Activated CD4-positive, alpha-beta T cell treated with anti-CD3 and anti-CD28 coated beads for 24 hours (primary cell): ENCODE measurements around the gene MAN2A1.
"Not testable (repeated sequence)": the region's sequence is repeated elsewhere in the genome, so short reads cannot be mapped to it uniquely, and the experiment has no call there.

Experiments used
- DNase-seq, 2 donors: peaks; one replicate each; pipeline ENCODE4 v3.0.0-alpha.2; 2020; ENCODE audit warnings: low read depth in 2 of 2

MAN2A1 gene

DNA sequence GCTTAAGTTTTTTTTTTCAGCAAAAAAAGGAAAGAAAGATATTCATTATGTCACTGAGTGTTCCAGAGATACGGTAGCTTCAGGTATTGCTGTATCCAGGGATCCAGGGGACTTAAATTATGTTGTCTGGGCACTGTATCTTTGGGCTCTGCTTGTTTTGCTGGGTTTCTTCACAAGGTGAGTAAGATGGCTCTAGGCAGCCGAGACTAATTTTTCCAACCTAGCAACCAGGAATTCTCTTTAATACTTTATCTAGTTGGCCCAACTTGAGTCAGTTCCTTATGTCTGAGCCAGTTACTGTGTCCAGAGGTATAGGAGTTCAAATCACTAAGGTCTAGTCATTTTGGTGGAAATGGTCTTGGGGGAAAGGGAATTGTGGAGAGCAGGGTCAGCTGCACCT lies 66.0 kb downstream of the MAN2A1 start:
- DNase-seq = no peak

DNA sequence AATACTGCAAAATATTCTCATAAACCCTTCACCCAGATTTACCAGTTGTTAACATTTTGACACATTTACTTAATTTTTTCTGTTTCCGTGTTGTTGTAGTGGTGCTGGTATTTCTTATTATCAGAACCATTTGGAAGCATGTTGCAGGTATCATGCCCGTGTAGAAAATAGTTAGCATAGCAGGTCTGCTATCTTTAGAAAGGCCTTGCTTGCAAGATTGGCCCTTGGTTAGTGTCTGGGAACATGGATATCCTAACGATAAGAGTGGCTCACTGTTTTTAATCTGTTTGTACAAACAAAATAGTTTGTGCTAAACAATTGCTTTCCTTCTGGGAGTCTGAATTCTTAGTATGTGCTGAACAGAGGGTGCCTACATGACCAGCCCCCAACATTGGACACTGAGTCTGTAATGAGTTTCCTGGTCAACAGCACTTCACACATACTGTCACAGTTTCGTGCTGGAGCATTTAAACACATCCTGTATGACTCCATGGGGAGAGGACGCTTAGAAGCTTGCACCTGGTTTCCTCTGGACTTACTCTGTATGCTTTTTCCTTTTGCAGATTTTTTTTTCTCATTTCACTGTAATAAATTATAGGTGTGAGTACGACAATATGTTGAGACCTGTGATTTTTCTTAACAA lies 66.9 kb downstream of the MAN2A1 start:
- DNase-seq = no peak

DNA sequence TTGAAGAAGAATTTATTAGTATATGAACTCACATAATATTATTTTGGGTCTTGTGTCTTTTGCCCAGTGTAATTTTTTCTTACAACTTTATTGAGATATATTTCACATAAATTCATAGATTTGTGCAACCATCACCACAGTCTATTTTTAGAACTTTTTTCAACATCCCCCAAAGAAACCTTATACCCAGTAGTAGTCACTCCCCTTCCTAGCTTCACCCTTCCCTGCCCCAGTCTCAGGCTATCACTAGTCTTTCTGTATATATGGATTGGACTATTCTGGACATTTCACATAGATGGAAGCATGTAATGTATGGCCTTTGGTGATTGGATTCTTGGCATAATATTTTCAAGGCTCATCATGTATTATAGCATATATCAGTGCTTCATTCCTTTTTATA lies 67.8 kb downstream of the MAN2A1 start:
- no peak for DNase-seq

- DNase-seq = no peak
These were observed 69.6 kb downstream of the MAN2A1 start for GRCh38 chr5:109759306-109759705.

GRCh38 chr5:109760130-109760529 lies 70.4 kb downstream of the MAN2A1 start:
- not testable (repeated sequence) for DNase-seq

- DNase-seq = no peak
These were observed 73.1 kb downstream of the MAN2A1 start for GRCh38 chr5:109762821-109763220.

DNA sequence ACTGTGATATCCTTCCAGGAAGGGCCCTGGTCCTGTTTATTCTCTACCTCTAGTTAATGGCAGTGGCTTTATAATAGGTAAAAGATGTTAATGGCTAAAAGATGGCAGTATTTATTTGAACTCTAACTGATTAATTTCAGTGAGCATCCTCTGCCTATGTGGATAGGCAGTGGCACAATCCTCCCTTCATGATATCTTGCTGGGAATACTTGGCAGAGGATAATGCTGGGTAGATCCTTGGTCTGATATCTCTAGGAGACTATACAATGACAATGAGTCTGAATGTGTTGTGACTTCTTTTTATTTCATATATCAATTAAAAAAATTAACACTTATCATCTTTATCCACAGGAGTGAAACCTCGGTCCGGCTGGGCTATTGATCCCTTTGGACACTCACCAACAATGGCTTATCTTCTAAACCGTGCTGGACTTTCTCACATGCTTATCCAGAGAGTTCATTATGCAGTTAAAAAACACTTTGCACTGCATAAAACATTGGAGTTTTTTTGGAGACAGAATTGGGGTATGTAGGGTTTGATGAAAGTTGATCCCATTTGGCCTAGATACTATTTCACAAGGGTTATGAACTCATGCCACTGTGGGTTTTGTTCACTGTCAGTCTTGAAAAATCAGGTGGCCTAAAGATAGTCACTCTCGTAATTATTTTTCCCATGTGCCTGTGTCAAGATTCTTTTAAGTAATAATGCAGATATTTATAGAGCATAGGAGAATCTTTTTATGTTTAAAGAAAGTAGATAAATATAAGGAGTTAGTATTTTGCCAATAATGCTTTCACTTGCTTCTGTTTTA lies 77.7 kb downstream of the MAN2A1 start:
- DNase-seq = no peak

GRCh38 chr5:109767997-109768396 lies 78.3 kb downstream of the MAN2A1 start:
- DNase-seq = no peak

- DNase-seq = no peak
These were observed 80.0 kb downstream of the MAN2A1 start for GRCh38 chr5:109769597-109770291.

DNA sequence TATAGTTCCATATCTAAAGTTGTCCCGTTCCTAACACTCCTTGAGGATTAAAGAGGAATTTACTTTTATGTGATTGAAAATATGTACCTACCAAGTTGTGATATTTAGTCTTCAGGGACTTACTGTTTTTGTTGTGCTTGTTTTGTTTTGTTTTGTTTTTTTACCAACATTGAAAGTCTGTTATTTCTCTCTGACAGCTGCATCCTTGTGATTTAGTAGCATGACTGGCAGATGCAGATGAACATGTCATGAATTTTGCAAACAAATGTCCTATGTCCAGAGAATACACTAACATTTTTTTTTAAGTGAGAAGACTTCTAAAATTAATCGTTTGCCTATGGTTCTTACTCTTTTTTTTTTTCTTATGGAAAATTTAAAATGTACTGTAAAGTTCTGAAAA lies 85.4 kb downstream of the MAN2A1 start:
- no peak for DNase-seq

- no peak for DNase-seq
These were observed 89.5 kb downstream of the MAN2A1 start for GRCh38 chr5:109779036-109779735.

DNA sequence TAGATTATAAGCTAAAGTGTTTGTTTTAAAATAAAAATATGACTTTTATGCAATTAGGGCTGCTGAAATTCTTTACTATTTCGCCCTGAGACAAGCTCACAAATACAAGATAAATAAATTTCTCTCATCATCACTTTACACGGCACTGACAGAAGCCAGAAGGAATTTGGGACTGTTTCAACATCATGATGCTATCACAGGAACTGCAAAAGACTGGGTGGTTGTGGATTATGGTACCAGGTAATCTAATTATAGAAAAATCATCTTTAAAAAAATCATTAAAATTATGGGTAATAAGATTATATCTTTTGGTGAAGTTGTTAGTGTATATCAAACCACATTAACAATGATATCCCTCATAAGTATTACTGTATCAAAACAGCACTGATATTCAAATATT lies 95.0 kb downstream of the MAN2A1 start:
- DNase-seq = no peak

DNA sequence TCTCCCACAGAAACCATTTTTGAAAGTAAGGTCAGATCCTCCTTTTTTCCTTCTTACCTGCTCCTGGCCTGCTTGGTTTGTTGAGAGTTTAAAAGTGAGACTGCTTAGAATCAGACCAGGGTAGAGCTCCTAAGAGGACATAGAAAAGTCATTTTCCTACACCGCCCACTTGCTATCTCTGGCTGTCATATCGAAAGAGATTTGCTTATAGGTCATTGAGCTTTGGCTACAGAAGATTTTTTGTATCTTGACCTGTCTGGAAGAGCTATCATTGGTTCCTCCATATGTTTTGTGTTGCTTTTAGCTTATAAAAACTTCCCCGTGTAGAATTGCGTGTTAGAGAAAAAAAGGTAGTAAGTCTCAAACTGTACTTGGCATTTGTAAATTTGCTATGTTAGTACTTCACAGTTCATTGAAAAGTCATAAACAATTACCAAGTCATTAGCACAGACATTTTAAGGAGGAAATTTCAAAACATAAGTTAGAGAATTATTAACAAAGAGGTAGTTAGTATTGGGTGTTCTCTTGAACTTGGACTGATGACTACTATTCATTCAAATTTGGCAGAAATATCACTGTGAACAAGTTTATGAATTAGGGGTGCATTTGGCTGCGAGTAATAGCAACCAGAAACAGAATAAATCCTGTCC lies 96.6 kb downstream of the MAN2A1 start:
- no peak for DNase-seq

- no peak for DNase-seq
These were observed 98.9 kb downstream of the MAN2A1 start for GRCh38 chr5:109788596-109788995.

DNA sequence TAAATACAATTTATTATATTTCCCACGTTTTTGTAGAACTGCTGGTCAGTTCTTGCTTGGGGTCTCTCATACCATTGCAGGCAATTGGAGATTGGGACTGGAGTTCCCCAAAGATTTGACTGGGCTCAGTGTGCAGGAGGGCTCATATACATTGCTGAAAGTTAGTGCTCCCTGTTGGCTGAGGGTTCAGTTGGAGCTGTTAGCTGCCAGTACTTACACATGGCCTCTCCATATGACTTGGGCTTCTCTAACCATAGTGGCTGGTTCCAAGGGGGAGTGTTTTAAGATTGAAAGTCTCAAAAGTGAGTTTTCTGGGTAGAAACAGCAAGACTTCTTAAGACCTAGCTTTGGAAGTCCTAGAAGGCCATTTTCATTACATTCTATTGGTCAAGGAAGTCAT lies 102.9 kb downstream of the MAN2A1 start:
- no peak for DNase-seq

GRCh38 chr5:109803854-109804253 lies 114.1 kb downstream of the MAN2A1 start:
- no peak for DNase-seq

- no peak for DNase-seq
These were observed 115.7 kb downstream of the MAN2A1 start for GRCh38 chr5:109805472-109805871.

- DNase-seq = no peak
These were observed 116.2 kb downstream of the MAN2A1 start for GRCh38 chr5:109805883-109806282.

- no peak for DNase-seq
These were observed 123.0 kb downstream of the MAN2A1 start for GRCh38 chr5:109812698-109813097.

DNA sequence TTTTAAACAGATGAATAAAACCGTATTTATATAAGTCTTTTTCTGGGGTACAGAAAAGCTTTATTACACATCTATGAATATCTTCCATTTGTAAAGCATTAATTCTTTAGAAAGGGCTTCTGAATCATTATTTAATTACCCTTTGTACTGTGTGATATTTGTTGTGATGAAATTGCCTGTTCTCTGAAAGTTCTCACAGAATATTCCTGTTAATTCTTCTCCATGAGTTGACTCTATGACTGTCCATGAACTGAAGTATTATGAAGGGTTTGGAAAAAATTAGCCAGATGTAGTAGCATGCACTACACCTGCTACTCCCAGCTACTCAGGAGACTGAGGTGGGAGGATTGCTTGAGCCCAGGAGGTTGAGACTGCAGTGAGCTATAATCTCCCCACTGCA lies 127.0 kb downstream of the MAN2A1 start:
- no peak for DNase-seq

DNA sequence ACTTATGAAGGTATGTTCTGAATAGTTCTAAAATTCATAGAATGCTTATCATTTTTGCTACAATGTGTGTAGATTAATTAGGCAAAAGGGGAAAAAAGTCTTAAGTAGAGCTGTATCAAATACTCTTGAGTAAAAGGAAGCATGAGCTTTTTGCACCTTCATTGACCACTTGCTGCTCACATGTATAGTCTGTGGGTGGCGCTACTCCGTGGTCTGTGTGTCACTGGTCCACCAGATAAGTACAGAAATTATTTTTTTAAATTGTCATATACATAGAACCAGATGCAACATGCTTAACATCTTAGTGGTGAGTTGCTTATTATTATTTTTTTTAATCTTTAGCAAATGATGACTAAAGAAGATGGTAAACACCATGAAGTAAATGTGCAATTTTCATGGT lies 130.2 kb downstream of the MAN2A1 start:
- no peak for DNase-seq

- no peak for DNase-seq
These were observed 133.9 kb downstream of the MAN2A1 start for GRCh38 chr5:109823597-109823996.
